Smooth muscle cell (in vitro differentiated cells): ENCODE results near the gene TNFSF10. TPM values are rescaled to one million over a fixed set of nuclear protein-coding genes. Genes with fewer than 3 reads are reported as not detected.

Experiments used
- DNase-seq: peaks from one replicate; lab custom pipeline; 2025; ENCODE audit not compliant: unreplicated experiment; lab: John Stamatoyannopoulos, UW
- H2AFZ ChIP-seq: fragments of 200-600 bp; sonication (generic); 2 replicates; pipeline ENCODE4 v1.6.0; 2016; ENCODE audit warnings: antibody characterized with exemption, low read depth, mild to moderate bottlenecking
- H3F3A ChIP-seq: fragments of 200-600 bp; sonication (generic); 2 replicates; pipeline ENCODE4 v1.6.0; 2017; ENCODE audit warnings: antibody characterized with exemption, low read depth
- H3K27ac ChIP-seq: fragments of 200-600 bp; sonication (generic); 2 replicates; pipeline ENCODE4 v1.5.1; 2016; ENCODE audit warnings: low read depth, mild to moderate bottlenecking
- H3K27me3 ChIP-seq: fragments of 200-600 bp; sonication (generic); 2 replicates; pipeline ENCODE4 v1.6.1; 2016; ENCODE audit warnings: low read depth, mild to moderate bottlenecking
- H3K36me3 ChIP-seq: fragments of 200-600 bp; sonication (generic); 2 replicates; pipeline ENCODE4 v1.5.1; 2016; ENCODE audit warnings: low read depth
- H3K4me1 ChIP-seq: fragments of 200-600 bp; sonication (generic); 2 replicates; pipeline ENCODE4 v1.5.1; 2016; ENCODE audit warnings: low read depth
- H3K4me2 ChIP-seq: fragments of 200-600 bp; sonication (generic); 2 replicates; pipeline ENCODE4 v1.6.0; 2016; ENCODE audit warnings: mild to moderate bottlenecking
- H3K4me3 ChIP-seq: fragments of 200-600 bp; sonication (generic); 2 replicates; pipeline ENCODE4 v1.5.1; 2016; ENCODE audit warnings: mild to moderate bottlenecking
- H3K79me2 ChIP-seq: fragments of 200-600 bp; sonication (generic); 2 replicates; pipeline ENCODE4 v1.6.0; 2016; ENCODE audit warnings: low read depth, mild to moderate bottlenecking
- H3K9ac ChIP-seq: fragments of 200-600 bp; sonication (generic); 2 replicates; pipeline ENCODE4 v1.6.0; 2016; ENCODE audit warnings: low read depth
- H3K9me3 ChIP-seq: fragments of 200-600 bp; sonication (generic); replicated peaks from 2 replicates; pipeline ENCODE4 v1.5.1; 2016; ENCODE audit warnings: low read depth
- H4K20me1 ChIP-seq: fragments of 200-600 bp; sonication (generic); 2 replicates; pipeline ENCODE4 v1.6.0; 2016; ENCODE audit warnings: low read depth
- WGBS: methylation state at CpG from one replicate; pipeline ENCODE4 v1.1.7; 2016; ENCODE audit warnings: low lambda C conversion rate; 5-methylcytosine and 5-hydroxymethylcytosine counted together
- polyA plus RNA-seq: library from polyadenylated mRNA; unstranded; fragments of >200 nt; fragmentation: Nextera tagmentation; extraction: Ambion mirVana; gene quantifications from 2 replicates; pipeline ENCODE4 v1.2.1, GENCODE V29; 2016
- total RNA-seq: library from RNA; depleted of rRNA; stranded (reverse); fragments of >200 nt; gene quantifications from 2 replicates; pipeline ENCODE4 v1.2.3, GENCODE V29; 2014
- TF ChIP-seq, protein P1 (sequence below): fragments of 200-600 bp; sonication (generic); IDR thresholded peaks from 2 replicates; pipeline ENCODE4 v1.5.1; 2017; ENCODE audit warnings: borderline replicate concordance, mild to moderate bottlenecking, antibody characterized with exemption; ENCODE audit not compliant: insufficient read depth, poor library complexity, severe bottlenecking

Gene TNFSF10
- total and polyA plus RNA-seq, 2 experiments from 2014 or later: 22.4 to 37.1 TPM

DNA sequence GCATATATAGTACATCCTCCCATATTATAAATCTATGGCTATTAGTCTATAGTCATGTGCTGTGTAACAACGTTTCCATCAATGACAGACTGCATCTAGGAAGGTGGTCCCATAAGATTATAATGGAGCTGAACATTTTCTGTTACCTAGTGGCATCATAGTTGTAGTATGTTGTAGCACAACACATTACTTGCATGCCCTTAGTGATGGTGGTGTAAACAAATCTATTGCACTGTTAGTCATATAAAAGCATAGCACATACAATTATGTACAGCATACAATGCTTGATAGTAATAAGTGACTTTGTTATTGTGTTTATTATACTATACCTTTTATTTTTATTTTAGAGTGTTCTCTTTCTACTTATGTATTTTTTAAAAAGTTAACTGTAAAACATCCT lies 37.4 kb upstream of the TNFSF10 start:
- H3K4me3 ChIP-seq: no peak overlapping the region
- H3K9me3 ChIP-seq: no peaks in the 10 kb centered on the region
- DNase-seq: no peak
- H3K36me3 ChIP-seq: no peaks in the 10 kb centered on the region
- TF ChIP-seq, protein P1, sequence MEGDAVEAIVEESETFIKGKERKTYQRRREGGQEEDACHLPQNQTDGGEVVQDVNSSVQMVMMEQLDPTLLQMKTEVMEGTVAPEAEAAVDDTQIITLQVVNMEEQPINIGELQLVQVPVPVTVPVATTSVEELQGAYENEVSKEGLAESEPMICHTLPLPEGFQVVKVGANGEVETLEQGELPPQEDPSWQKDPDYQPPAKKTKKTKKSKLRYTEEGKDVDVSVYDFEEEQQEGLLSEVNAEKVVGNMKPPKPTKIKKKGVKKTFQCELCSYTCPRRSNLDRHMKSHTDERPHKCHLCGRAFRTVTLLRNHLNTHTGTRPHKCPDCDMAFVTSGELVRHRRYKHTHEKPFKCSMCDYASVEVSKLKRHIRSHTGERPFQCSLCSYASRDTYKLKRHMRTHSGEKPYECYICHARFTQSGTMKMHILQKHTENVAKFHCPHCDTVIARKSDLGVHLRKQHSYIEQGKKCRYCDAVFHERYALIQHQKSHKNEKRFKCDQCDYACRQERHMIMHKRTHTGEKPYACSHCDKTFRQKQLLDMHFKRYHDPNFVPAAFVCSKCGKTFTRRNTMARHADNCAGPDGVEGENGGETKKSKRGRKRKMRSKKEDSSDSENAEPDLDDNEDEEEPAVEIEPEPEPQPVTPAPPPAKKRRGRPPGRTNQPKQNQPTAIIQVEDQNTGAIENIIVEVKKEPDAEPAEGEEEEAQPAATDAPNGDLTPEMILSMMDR: no peak
- H3F3A ChIP-seq: no peaks in the 10 kb centered on the region
- H3K27ac ChIP-seq: no peak overlapping the region
- no peak overlapping the region for H3K4me2 ChIP-seq
- H2AFZ ChIP-seq: no peak overlapping the region
- H3K27me3 ChIP-seq: no peaks in the 10 kb centered on the region
- H3K79me2 ChIP-seq: no peaks in the 10 kb centered on the region
- no peaks in the 10 kb centered on the region for H4K20me1 ChIP-seq
- 79% methylated on average over 1 of the region's 1 CpG for WGBS
- no peak overlapping the region for H3K9ac ChIP-seq
- peaks cover 4% of the 10 kb centered on the region for H3K4me1 ChIP-seq

DNA sequence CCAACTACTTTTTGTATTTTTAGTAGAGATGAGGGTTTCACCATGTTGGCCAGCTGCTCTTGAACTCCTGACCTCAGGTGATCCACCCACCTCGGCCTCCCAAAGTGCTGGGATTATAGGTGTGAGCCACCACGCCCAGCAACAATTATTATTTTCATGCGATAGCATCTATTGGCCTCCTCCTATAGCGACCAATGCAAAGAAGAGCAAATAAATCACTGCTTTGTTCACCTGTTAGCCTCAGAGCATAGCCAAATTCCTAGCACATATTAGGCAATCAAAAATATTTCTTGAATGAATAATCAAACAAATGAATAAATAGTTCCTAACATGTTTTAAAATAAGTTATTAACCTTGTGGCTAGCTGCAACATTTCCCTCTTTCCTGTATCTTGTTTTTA lies 36.8 kb upstream of the TNFSF10 start:
- Histone ChIP-seq H3K27me3 (no peaks in the 10 kb centered on the region), H3F3A (no peaks in the 10 kb centered on the region), H3K27ac (no peak overlapping the region), H2AFZ (no peak overlapping the region), H3K4me2 (no peak overlapping the region), H3K4me1 (peaks cover 4% of the 10 kb centered on the region), H3K79me2 (no peaks in the 10 kb centered on the region), H3K4me3 (no peak overlapping the region), H4K20me1 (no peaks in the 10 kb centered on the region), H3K9ac (no peak overlapping the region), H3K9me3 (no peaks in the 10 kb centered on the region), H3K36me3 (no peaks in the 10 kb centered on the region)
- TF ChIP-seq, protein P1: no peak
- DNase-seq: no peak
- WGBS: 92% methylated on average over 4 of the region's 4 CpGs

DNA sequence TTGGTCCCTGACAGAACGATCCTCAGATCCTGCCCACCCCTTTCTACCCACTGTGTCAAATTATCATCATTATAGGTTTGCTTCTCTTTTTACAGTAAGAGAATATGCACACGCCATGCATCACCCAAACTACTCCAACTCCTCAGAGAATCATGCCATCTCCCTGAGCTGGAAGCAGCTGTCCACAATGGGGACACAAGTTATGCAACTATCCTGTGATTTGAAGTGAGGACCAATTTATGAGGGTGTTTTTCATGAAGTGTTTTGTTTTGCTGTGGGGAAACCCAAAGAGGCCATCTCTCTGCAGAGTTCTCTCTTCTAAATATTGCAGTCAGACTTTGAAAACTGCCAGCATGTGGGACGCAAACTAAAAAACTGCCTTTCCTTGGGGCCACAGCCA lies 35.8 kb upstream of the TNFSF10 start:
- Histone ChIP-seq H3K4me2 (no peak overlapping the region), H3K9me3 (no peaks in the 10 kb centered on the region), H3K27ac (no peak overlapping the region), H4K20me1 (no peaks in the 10 kb centered on the region), H3K36me3 (no peaks in the 10 kb centered on the region), H3K4me3 (no peak overlapping the region), H3K79me2 (no peaks in the 10 kb centered on the region), H3K4me1 (peaks cover 4% of the 10 kb centered on the region), H3K27me3 (no peaks in the 10 kb centered on the region), H3F3A (no peaks in the 10 kb centered on the region), H2AFZ (no peak overlapping the region), H3K9ac (no peak overlapping the region)
- TF ChIP-seq, protein P1: no peak
- DNase-seq: no peak
- whole genome bisulfite sequencing: 86% methylated on average over 3 of the region's 3 CpGs

DNA sequence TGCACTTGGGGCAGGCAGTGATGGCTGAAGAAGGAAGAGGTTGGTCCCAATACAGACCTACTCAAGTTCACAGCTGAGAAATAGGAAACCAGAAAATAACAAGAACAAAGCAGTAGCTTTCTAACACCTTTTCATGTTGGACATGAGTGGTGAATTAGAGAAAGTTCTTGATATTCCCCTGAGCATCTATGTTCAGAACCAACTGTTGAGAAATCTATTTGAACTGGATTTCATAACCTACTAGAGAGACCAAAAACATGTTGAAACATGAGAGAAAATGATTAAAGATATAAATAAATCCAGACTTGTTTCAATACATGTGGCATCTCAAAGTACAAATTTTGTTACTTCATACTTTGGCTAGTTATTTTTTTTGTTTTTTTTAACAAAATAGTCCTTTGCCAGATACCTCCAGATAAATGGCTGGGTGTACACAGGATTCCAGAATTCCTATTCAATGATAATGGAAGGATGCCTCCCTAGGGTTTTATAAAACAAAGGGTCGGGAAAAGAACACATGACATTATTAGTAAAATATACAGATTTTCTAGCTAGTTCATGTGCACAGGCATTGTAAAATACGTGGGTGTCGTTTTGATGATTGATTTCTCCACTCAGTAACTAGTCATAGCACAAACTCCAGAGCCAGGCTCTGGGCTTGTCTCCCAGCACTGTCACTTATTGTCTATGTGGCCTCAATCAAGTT lies 34.4 kb upstream of the TNFSF10 start:
- Histone ChIP-seq H3K4me2 (no peak overlapping the region), H4K20me1 (no peaks in the 10 kb centered on the region), H3K27me3 (no peaks in the 10 kb centered on the region), H3K4me3 (no peak overlapping the region), H3K36me3 (no peaks in the 10 kb centered on the region), H2AFZ (no peak overlapping the region), H3K9ac (no peak overlapping the region), H3K9me3 (no peaks in the 10 kb centered on the region), H3K79me2 (no peaks in the 10 kb centered on the region), H3K4me1 (no peaks in the 10 kb centered on the region), H3K27ac (no peak overlapping the region), H3F3A (no peaks in the 10 kb centered on the region)
- 94% methylated on average over 3 of the region's 3 CpGs for WGBS
- no peak for DNase-seq
- TF ChIP-seq, protein P1: no peak
